ENCODE measurements around the gene ADCYAP1R1.

DNA sequence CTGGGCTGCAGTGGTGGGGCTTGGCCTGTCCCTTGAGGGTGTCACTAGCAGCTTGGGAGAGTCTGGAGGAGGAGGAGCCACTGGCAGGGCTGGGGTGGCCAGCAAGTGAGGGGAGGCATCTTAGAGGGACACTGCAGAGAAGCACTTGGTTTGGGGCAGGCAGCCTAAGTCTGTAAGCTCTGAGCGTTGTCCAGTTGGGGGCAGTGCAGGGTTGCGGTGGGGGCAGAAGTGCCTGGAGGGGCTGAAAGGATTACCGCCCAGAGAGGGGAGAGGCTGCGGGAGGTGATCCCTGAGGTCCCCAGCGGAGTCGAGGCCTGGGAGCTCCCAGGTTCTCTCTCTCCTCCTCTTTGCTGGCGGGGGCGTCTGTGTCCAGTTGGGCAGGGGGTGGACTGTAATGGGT, 7.4 kb downstream of the ADCYAP1R1 start:
- TF ChIP-seq POLR2AphosphoS5 (IDR thresholded peaks at IDR 0.05; ENCODE audit: low read depth, low read length): no peak
- TF ChIP-seq POLR2A (IDR thresholded peaks at IDR 0.05; ENCODE audit: low read depth, low read length): no peak
- no peak for TF ChIP-seq TAF1 (IDR thresholded peaks at IDR 0.05; ENCODE audit: low read depth, low read length)
